GM21390 (cell line): ENCODE results near the gene ZC3HAV1L.
"Not testable (repeated sequence)": the region's sequence is repeated elsewhere in the genome, so short reads cannot be mapped to it uniquely, and the experiment has no call there.

Experiments
- ATAC-seq: cut with Tn5 transposase; IDR thresholded peaks from one replicate; pipeline ENCODE4 v1.9.1; 2021; ENCODE audit not compliant: unreplicated experiment

ZC3HAV1L gene

DNA sequence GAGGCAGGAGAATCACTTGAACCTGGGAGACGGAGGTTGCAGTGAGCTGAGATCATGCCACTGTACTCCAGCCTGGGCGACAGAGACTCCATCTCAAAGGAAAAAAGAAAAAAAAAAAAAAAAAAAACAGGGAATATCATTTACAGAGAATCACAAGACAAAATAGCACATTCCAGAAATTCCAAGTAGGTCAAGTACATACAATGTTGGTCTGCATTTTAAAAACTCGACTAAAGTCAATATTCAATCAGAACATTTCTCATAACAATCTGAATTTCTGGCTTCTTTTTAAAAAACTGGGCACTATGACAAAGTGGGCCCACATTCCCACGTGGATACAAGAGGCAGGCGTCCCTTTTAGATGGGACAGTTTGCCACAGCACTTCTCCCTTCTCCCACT lies 12.8 kb downstream of the ZC3HAV1L start:
- no peak for ATAC-seq

DNA sequence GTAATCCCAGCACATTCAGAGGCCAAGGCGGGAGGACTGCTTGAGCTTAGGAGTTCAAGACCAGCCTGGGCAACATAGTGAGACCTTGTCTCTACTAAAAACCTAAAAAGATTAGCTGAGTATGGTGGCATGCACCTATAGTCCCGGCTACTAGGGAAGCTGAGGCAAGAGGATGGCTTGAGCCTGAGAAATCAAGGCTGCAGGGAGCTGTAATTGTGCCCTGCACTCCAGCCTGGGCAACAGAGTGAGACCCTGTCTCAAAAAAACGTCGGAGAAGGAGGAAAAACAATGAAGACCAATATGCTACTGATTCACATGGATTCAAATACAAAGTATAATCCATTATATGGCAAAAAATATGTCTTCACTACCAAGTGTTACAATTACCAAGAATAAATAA lies 13.6 kb downstream of the ZC3HAV1L start:
- no peak for ATAC-seq

DNA sequence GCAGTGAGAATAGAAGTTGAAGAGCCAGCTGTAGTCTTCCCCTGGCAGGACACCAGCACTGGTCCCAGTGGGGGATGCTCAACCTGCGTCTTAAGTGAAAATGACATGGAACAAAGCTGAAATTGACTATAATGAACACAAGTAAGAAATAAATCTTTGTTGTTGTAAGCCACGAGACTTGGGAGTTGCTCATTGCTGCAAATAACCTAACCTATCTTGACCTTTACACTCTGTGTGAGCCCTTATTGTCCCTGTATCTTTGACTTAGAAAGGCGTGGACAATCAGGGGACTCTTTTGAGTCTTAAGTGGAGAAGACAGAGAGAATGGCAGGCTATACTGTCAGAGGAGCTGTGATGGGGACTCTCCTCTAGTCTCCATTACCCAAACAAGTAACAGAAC lies 16.9 kb downstream of the ZC3HAV1L start:
- ATAC-seq, result no peak

DNA sequence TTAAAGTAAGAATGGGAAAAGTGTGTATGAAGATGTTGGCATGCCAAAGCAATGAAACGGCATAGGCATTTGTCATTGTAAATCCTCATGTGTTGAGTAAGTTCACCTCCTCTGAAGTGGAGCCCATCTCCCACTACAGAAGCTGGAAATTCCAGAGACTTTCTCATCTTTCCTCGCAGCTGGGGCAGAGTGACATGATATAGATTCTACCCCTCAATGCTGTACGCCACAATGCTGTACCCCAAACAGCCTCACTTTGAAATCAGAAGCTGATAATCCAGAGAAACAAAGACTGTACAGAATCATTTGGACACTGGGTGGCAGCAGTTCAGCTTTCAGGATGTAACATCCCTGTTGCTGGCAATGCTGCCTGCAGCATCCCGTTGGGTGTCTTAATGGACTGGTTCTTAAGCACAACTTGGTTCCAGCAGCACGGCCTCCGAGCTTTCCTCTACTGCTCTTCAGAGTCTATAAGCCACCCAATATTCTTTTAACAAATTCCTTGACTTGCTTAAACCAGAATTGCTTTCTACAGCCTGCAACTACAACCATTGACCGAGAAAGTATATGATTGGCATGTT lies 18.8 kb downstream of the ZC3HAV1L start:
- ATAC-seq, result peak; percentile 98

DNA sequence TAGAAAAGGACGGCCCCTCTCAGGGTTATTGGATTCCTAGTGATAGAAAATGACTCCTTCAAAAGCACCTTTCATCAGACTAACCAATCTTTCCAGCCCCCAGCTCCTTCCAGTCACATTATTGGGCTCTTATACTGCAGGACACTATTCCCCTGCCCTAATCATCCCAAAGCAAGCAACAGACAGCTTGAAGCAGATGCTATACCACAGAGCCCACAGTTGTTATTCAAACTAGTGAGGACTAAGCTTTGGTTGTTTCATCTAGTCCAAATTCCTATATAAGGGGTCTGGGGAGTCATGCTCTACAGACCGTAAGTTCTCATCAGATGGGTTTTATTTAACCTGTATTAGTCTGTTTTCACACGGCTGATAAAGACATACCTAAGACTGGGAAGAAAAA lies 24.5 kb downstream of the ZC3HAV1L start:
- ATAC-seq, result no peak

DNA sequence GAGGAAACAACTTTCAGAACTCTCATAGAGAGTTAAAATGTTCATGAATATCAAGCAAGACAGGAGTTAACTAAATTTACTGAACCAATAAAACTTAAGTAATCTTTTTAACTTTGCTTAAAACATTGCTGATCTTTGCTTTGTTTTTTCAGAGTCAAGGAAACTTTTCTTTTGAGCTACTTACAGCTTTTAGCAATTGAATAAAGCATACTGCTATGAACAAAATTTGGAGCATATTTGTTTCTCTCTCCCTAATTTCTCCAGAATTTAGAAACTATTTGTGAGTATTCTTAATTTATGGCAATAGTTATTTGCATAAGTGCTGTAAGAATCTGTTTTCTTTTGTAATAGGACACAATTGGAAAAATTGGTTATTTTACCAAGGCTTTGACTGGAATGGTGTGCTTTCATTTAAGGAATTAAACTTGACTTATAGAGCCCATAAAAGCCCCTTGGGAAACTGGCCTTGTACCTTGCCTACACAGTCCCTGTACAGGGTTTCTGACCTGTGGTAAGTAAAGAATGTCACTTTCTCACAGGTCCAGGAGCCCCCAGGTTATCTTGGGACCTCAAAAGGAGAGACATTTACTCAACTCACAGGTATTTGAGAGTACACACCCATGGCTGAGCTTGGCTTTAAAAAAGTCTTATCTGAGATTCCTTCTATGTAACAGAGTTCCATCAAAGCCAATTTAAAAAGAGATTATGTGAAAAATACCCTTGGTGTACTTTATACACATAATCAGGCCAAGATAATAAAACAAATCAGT lies 31.3 kb downstream of the ZC3HAV1L start:
- no peak for ATAC-seq

DNA sequence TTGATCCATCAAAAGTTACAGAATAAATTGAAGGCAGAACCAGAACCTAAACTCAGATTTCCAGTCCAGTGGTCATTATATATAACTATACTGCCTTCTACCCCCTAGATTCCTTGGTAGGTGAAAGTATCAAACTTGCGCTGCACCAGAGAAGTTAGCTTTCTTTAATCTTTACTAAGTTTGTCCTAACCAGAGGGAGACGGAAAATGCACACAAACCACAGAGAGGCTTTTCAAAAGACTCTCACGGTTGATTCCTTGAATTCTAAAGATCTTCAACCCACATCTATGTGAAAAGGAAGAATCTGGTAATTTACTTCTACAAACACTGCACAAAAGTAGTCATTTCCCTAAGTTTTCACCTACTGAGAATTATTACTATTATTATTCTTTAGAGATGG lies 36.4 kb downstream of the ZC3HAV1L start:
- ATAC-seq, result no peak

DNA sequence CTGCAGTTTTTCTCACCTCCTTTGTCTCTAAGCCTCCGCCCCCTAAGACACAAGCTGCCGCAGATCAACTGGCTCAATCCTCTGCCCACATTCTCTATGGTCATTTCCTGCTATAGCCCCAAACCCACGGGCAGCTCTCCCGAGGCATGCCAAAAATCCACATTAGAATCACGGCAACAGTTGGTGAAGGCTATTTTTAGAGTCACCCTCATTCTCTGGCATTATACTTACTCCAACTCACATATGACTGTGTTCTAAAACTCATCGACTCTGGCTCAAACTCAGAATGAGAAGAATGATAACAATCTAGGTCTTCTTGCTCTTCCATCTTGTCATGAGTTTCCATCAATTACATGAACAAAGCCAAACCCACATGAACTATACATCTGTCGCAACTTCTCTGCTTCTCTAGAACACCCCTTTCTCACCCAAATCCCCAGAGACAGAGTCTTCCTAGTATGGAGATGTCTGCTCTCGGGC lies 43.8 kb downstream of the ZC3HAV1L start:
- no peak for ATAC-seq

DNA sequence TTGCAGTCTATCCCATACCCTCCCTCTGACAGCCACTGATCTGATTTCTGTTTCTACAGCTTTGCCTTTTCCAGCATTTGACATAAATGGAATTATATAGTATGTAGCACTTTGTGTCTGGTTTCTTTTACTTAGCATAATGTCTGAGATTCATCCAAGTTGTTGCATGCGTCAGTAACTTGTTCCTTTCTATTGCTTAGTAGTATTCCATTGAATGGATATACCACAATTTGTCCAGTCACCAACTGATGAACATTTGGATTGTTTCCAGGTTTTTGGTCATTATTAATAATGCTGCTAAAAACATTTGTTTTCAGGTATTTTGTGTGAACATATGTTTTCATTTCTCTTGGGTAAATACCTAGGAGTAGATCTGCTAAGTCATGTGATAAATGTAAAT lies 48.2 kb downstream of the ZC3HAV1L start:
- ATAC-seq, result no peak

DNA sequence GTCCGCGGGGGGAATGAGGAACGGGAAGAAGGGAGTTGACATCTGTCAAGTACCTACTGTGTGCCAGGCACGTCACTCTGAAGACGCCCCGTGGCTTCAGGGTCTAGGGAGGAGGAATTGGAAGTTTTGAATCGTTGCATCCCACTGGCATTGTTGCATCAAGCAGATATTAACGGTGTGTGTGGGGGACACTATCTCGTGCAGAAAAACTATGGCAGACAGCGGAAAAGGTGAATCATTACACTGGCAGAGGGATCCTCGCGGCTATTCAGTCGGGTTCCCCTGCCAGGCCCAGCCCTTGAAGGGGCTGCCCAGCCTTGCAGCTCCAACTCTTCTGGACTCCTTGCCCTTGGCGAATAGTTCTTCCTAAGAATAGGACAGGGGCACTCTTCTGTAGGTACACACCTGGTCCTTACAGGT lies 53.6 kb downstream of the ZC3HAV1L start:
- ATAC-seq, result no peak

DNA sequence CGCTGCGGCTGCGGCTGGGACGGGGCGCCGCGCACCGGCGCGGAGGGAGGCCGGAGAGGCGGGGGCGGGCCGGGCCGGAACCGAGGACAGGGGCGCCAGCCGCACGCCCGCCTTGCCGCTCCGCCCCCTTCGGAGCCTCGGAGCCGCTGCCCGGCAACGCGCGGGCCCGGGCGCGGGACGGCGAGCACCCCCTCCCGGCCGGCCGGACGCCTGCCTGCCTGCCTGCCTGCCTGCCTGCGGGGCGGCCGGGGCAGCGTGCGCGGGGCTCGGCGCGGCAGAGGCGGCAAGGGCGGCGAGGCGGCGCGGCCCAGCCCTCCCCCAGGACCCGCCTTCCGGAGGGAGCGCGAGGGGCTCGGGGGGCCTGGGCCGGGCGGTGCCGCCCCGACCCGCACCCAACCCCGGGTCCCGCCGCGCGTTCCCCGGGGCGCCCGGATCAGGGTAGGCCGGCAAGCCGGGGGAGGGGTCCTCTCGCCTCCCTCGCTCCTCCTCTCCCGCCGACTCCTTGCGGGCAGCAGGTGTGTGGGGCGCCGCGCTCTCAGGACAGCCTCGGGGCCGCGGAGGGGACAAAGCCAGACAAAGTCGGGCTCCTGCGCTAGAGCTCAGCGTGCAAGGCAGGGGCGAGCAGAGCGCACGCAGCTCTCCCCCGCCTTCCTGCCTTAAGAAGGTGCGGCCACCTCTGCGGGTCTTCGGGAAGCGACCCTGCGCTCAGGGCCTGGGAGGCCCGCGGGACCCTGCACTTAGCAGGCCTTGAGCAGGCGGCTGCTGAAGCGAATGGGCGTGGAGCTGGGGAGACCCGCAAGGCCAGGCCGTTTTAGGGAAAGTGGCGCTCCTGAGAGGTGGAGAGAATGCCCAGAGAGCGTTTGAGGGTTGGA lies 54.3 kb downstream of the ZC3HAV1L start, which contains the start of gene KIAA1549:
KIAA1549 (minus strand) TSS at position 58 of the 872 bp plus-strand sequence. CDS start 120 bp downstream, outside the sequence.
- ATAC-seq, result peak; percentile 90

DNA sequence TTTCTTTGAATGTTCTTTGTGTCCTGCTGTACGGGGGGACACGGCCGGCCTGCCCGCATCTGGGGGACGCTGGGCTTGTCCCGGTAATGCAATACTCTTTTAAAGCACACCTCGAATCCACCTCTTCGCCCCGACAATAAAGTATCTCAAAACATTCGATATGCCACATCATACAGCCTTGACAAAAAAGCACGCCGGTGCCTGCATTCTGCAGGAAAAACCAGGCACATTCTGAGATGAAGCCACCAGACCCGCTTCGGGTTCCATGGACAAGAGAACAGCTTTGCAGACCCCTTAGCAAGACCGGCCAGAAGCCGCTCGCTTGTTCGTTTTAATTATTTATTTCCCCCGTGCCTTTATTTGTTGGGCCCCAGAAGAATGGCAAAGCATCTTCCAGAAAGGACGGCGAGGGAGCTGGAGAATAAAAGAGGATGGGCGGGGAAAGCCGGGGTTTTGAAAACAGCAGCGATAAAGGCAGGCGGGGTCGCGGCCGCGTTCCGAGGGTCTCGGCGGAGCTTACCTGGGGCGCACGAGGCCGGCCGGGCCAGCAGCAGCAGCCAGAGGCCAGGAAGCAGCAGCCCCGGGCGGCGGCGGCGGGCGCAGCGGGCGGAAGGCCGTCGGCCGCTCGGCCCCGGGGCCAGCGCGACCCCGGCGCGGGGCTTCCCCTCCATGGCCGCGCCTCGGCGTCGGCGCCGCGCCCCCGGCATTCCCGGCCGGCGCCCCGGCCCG lies 55.1 kb downstream of the ZC3HAV1L start:
- peak; percentile 43 for ATAC-seq

DNA sequence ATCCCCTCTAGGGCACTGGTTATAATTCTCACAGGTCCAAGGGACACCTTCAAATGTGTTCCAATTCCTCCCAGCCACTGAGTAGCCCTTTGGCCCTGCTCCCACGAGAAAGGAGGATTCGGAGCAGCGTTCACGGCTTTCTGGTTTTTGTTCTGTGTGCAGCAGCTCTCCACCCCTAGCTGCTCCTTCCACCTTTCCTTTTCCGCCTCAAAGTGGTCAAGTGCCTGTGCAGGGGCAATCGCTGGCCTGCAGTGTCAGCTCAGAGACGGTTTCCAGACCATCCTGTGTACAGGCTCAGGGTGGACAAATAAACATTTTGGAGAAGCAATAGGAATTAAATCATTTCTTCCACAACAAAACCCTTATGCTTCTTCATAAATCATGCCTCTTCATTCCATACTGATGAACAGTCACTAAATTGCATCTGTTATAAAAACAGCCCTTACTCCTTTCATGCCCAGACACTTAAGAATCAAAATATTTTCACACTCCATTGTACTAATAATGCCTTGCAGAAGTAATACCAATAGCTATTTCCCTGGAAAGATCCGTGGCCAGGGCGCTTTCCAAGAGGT lies 55.8 kb downstream of the ZC3HAV1L start:
- ATAC-seq, result no peak

DNA sequence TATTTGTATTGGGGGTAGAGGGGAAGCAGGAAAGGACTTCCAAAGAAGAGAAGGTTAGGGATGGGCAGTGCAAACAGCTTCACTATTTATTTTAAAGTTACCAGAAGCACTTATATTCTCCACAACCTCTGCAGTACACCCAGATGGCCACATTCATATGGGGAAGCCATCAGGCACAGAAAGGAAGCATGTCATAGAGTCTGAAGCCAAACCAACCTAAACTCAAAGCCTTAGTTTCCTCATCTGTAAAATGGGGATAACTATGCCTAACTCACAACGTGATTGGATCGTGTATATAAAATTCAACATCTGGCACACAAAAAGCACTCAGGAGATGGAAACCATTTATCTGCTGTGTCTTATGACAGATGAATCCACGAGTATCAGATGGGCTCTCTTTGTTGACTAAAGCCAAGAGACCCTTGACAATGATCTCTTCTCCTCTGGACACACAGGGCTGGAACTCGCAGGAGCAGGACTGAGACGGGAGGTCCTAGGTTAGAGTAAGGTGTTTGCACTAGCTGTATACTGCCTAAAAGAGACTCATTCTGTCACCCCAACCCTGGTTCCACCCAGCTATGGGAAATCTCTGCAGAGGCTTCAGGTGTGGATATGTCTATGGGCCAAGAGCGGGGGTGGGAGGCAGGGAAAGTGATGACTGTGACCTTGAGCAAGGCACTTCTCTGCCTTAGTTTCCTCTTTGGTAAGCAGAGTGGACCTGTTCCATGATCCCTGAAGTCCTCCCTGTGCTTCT lies 56.4 kb downstream of the ZC3HAV1L start:
- ATAC-seq, result no peak

DNA sequence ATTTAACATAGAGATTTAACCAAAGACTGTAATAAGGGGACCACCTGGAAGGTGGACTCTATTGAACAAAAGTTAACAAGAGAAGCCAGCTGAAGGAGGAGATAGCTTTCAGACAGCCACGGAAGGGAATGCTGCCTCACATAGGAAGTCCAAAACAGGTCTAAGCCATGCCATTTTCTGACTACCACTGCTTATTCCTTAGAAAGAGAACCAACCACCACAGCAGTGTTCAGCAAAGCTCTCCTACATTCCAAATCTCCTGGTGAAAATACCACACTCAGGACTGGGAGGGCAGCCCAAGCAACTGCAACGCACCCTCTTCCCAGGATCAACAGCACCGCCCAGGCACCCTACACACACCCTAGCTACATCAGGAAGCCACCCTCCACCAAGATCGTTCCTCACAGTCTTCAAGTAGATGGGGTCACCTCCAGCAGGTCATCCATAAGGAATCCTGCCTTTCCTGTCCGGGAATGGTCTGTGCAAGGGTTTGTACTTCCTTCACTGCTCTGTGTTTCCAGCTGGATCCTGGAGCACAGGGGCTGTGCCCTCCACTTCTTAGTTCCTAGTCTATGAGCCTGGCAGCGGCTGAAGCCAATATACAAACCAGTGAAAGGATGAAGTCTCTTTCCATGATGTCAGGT lies 57.2 kb downstream of the ZC3HAV1L start:
- ATAC-seq, result no peak

DNA sequence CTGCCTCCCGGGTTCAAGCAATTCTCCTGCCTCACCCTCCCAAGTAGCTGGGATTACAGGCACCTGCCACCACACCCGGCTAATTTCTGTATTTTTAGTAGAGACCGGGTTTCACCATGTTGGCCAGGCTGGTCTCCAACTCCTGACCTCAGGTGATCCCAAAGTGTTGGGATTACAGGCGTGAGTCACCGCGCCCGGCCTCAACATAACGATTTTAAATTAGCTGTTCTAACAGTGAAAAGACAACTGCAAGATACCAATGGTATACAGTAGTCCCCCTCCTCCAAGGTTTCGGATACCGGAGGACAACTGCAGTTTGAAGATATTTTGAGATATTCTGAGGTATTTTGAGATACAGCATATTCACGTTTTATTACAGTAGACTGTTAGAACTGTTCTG lies 59.7 kb downstream of the ZC3HAV1L start:
- not testable (repeated sequence) for ATAC-seq
